NCI-H2029 treated with DMSO at 0.1 percent for 48 hours (cell line): ENCODE data around the gene SERTAD4.
"Not testable (repeated sequence)": the region's sequence is repeated elsewhere in the genome, so short reads cannot be mapped to it uniquely, and the experiment has no call there.

ENCODE experiments used
- DNase-seq: peaks from one replicate; lab custom pipeline; 2025; lab: John Stamatoyannopoulos, UW

Gene SERTAD4

DNA sequence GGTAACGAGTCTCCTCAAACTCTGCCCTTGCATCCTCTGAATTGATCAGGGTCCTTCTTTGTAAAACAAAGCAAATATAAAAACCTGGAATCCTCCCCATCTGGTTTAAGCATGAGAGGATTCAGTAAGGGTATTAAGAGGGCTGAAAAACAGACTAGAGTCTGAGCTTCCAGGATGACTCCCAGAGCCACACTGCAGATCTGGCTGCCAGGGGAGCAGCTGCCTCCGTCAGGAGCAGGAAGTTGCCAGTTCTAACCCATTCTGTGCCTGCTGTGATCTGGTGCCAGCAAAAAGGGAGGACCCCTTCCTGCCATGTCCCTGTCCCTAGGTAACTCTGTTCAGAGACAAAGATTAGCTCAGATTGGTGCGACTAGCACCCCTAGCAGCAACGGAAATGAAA, 27.5 kb downstream of the SERTAD4 start:
- DNase-seq = no peak

DNA sequence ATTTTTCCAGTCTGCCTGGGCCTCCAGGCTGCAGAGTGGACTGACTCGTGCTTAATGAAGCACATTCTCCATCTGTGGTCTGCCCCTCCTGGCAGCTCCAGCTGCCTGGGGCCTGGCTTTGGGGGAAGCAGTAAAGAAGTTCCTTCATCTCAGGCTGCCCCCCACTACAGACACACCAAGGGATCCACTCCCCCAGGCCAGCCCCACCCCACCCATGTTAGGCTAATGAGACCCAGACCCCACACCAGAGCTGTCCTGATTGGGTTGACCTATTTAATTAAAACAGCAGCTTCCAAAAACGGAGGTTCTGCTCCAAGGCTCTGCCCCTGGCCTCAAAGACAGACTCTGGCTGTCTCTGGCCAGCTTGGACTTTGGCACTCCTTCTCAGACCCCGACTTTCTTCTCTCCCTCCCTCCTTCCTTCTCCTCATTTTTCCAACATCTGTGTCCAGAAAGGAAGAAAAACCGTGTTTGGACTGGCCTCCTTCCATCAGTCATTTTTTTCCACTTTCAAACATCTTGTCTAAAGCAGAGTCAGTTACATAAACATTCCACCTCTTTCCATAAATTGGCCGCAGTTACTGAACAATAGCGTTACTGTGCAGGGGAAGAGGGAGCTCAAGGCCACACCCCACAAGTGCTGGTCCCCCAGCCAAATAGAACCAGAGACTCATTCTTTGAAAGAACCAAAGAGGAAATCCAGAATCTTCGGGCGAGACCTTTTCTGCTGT, 29.7 kb downstream of the SERTAD4 start:
- no peak for DNase-seq

DNA sequence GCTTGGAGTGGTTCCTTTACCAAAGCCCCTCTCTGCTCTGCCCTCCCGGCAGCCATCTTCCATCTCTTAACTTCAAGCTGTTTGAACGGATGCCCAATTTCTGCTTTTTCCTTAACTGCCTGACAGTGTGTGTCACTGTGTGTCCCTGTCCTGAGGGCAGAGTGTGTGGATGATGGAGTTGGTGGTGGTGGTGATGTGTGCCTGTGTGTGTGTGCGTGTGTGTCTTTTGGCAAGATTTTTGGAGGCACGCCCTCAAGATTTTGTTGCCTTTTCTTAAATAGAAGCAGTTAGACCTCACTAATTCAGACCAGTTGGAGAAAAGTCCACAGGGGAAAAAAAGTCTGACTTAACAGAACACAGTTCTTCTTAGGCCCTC, 30.3 kb downstream of the SERTAD4 start:
- no peak for DNase-seq

DNA sequence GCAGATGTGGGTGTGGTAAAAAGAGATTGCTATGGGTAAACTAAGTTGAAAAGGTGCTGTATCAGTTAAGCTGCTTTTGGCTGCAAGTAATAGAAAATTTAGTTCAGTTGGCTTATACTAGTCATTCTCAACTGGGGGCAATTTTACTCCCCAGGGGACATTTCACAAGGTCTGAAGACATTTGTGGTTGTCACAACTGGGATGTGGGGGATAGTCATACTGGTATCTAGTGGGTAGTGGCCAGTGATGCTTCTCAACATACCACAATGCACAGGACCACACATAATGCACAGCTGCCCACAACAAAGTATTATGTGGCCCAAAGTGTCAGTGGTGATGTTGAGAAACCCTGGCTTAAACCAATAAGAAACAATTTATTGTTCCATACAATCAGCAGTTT, 31.4 kb downstream of the SERTAD4 start:
- no peak for DNase-seq

DNA sequence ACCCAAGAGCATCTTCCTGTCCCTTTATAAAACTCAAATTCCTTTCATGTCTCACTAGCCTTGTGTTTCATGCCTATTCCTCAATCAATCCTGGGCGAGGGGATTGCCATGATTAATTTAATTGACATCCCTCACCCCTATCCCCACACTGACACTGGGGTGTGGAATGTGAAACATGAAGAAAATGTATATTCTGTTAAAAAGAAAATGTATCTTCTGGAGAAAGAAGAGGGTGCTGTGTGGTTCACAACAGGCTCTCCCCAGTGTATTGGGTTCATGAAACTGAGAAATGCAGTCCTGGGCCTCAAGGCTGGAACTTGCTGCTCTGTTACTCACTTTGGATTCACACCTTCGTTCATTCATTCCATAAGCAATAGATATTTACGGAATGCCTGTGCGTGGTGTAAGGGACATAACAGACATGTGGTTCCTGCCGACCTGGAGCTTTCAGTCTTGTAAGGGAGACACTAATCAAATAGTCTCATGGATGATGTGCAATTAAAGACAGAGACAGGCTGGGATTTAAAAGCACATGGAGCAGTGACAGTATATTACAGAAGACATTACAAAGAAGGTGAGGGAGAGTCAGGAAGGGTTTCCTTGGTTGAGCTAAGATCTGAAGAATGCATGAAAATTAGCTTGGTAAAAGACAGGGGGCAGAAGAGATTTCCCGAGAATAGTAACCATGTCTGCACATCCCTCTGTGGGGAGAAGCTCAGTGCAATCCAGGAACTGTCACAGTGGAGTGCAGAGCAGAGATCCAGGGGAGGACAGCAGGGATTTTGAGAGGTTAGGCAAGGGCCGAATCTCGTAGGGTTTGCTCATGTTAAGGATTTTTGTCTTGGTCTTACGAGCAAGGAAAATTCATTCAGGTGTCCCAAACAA, 32.1 kb downstream of the SERTAD4 start:
- DNase-seq = no peak

DNA sequence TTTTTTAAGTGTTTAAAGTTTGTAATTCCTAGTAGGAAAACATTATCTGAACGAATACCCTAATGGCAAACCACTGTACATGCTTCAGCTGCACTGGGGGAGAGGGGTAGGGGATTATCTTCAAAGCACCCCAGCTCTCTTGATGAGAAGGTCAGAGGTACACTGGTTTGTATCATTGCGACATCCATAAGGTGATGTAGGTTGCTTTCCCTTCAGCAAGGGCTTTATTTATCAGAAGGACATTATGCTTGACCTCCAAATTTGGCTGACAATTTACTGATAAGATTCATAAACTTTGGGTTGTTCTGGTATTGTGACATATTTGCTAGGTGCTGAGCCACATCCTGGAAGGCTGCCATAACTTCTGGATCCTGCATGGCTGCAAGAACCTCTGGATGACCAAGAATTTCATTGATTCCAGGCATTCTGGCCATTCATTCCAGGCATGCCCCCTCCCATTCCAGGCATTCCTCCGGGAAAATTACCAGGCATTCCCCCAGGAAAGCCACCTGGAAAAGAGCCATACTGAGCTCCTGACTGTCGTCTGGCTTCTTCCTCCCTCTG, 32.9 kb downstream of the SERTAD4 start:
- not testable (repeated sequence) for DNase-seq

DNA sequence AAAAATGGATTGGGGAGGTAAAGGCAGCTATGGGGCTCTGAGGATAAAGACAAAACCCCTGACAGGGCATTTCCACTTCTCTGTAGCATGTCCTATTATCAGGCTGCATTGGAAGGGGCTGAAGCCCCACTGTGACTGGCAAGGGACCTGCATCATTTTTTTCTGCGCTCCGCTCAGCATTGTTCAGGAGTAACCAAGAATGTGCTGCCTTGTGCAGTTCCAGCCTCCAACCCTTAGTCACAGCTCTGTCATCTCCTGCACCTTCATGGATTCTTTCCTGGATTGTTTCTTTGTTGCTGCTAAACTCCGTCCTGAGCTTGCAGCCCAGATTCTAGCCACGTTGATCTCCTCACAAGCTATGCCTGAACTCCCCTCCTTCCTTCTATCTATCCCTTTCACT, 37.4 kb downstream of the SERTAD4 start:
- DNase-seq = no peak

DNA sequence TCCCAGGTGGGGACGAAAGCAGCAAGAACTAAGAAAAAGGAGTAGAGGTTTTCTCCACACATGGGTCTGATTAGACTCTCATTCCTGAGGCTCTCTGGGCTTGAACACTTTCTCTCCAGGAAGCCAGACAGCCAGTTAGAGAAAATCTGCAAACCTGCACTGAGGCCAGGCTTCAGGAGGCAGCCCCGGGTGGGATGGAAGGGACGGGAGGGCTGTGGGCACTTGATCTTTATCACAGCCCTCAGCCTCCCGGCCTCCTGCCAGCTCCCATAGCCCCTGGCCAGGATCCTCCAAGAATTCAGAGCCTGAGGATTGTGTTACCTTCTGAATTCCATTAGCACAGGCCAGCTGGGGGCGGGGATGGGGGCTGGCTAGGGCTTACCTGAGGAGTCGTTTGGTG, 40.1 kb downstream of the SERTAD4 start:
- no peak for DNase-seq

DNA sequence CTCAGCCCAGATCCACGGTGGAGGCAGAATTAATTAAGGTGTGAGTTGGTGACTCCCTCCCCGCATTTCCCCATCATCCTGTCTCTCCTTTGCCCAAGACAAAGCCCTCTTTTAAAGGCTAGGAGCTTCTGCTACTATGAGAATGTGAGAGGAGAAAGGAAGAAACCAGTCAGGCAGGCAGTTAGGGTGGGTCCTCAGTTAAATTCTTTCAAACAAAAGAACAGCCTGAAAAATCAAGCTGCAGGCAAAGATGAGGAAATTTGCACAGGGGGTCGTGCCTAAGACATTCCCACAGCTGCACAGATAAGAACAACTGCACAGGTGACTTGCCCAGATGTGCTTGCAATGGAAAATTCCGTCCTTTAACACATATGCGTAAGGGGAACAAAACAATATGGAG, 47.6 kb downstream of the SERTAD4 start:
- DNase-seq = no peak

DNA sequence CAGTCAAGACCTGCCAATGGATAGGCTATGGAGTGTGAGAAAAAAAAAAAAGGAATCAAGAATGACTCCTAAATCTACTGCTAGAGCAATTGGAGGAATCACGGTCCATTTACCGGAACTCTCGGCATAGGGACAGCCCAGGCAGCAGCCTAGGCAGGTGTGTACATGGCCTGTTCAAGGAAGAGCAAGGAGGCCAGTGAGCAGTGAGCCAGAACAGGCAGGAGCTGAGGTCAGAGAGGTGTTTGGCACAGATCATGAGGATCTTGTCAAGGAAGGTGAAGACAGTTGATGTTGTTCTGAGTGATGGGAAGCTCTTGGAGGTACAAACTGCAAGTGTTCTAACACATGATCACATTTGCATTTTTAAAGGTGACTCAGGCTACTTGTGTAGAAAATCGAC, 55.5 kb downstream of the SERTAD4 start:
- no peak for DNase-seq

DNA sequence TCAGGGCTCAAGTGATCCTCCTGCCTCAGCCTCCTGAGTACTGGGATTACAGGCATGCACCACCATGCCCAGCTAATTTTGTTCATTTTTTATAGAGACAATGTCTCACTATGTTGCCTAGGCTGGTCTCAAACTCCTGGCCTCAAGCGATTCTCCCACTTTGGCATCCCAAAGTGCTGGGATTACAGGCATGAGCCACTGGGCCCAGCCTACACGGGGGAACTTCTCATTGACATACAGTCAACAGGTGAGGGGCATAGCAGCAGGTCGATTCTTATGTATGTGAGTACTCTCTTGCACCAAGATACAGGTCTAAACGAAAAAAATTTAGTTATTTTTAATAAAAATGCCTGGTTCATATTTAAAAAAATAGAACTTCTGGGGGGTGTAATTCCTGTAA, 56.7 kb downstream of the SERTAD4 start:
- no peak for DNase-seq

DNA sequence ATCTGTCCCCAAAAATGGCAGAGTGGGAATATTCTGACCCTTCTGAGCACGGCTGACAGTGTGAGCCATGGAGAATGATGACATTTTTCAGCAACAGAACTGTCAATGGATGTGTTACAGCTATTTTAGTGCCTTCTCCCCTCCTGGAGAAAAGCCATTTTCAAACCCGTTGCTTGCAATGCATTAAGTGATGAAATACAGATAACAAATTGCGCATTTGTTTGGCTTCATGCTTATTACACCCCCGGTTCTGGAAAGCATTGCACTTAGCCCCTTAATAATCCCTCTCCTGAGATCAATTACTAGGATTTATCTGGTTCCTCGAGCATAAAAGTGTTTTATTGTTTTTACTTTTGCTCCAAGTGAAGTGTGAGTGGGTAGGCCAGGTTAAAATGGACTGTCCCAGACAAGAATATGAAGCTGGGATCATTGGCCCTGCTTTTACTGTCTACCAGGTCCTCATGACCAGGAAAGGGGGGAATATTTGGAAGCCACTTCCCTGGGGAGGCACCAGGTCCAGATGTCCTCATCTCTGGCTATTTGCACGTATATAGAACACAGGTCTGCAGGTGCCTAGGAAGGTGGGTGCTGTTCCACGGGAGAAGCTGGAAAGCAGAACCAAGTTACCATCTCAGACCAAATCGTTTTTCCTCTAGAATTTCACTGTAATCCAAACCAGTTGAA, 58.6 kb downstream of the SERTAD4 start:
- DNase-seq = no peak

DNA sequence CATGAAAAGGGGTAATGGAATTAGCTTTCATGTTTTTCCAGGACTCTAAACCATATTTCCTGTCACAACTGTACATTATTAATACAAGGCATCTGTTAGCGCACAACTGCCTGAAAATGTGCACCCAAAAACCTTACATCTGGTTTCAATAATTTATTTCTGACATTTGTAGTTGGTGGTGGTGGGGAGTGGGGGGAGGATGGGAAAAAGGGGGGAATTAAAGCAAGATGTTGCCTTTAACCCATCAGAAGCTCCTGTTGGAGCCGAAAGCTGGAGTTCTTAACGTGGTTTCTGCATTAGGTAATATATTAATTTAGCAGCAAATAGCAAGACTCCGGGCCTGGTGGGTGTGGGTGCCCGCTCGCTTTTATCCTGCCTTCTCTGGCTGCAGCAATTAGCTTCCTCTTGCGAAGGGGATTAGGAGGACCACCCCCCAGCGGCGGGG, 59.2 kb downstream of the SERTAD4 start:
- DNase-seq = no peak

DNA sequence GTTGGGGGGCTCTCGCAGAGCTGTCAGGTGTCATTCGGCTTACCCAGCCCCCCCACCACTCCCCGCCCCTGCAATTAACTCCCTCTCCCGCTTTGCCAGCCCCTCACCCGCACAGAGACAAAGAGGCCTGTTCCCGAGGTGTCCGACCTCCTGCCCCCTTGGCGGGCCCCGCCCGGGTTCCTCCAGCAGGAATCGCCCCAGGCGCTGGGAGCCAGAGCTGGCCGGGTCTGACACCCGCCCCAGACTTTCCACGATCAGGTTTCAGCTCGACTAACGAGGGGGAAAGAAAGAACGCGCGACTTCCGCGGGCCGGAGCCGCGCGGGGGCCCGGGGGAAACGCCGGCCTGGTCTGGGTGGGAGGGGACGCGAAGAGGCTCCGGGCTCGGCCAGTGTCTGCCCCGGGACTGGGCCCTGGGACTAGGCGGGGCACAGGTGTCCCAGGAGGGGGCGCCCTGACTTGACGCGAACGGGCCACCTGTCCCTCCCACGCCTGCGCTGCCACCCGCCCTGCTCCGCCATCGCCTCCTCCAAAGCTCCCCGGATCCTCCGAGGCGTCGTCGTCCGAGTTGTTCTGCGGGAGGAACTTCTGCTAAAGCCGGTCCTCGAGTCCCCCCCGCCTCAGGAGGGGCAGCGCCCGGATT, 59.8 kb downstream of the SERTAD4 start:
- DNase-seq = no peak

DNA sequence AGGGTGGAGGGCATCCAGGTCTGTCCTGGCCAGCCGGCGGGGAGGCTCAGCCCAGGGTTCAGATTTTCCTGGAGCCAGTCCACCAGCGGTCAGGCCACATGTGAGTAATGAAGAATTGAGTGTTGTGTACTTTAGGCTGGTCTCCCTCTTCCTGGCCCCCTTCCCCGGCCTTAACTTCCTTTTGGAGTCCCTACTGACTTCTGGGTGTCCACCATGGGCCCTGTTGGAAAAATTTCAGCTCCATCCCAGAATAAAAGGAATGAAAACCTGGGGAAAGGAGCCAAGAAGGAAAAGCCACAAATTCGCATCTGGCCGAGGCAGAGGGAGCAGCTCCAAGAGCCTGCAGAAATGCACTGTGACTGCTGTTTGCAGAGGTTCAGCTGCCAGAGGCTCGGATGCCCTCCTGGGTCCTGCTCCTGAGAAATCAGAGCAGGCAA, 60.6 kb downstream of the SERTAD4 start:
- DNase-seq = no peak

DNA sequence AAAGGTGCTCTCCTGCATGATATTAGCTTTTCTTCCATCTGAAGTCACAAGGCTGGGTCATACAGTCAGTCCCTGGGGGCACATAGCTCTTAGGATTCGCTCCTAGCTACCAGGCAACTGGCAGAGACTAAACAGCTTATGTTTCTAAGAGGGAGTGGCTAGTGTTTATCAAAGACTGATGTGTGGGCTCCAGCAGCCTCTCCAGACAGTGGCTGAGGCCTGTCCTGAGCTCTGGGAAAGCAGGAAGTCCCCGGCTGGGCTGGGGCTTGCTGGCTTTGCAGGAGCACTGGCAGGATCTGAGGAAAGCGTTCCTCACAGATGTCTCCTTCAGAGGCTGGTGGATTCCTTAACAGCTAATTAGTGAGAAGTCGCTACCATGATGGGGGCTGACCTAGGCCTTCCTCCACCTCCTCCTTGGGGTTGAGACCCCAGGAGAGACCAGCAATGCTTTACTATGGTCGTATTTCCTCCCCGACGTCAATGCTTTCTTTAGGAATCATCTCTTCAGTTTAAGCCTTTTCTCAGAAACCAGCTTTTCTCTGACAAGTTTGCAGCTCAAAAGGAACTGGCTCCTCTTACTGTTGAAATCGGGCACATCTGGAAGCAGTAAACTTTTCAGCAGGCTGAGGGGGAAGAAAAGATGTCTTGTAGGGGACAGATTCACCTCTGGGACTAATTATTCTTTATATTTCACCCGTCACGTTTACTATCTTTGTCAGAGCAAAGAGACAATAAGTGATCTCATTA, 62.6 kb downstream of the SERTAD4 start:
- DNase-seq = no peak
